UCSD-AML1 (cell line): ENCODE measurements around the gene PHKG1.
"Not testable (repeated sequence)": the region's sequence is repeated elsewhere in the genome, so short reads cannot be mapped to it uniquely, and the experiment has no call there.

Experiments
- DNase-seq: peaks from one replicate; lab custom pipeline; 2025; ENCODE audit not compliant: unreplicated experiment; lab: John Stamatoyannopoulos, UW

Gene PHKG1

DNA sequence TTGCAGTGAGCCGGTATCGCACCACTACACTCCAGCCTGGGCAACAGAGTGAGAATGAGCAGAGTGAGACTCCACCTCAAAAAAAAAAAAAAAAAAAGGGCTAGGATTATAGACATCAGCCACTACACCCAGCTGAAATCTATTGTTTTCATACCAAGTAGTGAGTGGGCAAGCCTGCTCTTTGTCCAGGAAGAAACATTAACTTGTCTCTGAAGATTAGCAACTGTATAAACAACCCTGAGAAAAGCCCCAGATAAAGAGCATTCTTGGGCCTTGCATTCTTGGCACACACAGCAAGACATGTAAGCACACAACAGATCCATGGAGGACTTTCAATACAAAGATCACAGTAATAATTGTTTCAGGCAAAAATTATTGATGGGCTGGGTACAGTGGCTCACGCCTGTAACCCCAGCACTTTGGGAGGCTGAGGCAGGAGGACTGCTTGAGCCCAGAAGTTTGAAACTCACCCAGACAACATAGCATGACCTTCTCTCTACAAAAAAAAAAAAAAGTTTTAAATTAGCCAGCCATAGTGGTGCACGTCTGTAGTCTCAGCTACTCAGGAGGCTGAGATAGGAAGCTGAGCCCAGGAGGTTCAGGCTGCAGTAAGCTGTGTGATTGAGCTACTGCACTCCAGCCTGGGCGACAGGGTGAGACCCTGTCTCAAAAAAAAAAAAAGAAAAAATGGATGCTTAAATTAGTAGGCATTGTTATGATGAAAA is 45.9 kb downstream of the PHKG1 start:
- DNase-seq: no peak

DNA sequence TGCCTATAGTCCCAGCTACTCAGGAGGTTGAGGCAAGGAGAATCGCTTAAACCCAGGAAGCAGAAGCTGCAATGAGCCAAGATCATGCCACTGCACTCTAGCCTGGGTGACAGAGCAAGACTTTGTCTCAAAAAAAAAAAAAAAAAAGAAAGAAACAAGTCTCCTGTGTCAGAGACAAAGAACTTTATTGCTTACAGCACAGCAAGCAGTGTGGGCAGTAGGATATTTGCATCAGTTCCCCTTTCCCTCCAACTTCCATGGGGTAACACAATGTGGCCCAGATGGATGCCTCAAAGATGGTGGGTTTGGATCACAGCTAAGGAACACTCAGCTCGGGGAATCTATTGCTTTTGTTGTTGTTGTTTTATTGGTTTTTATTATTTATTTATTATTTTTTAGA is 47.0 kb downstream of the PHKG1 start:
- DNase-seq: not testable (repeated sequence)

DNA sequence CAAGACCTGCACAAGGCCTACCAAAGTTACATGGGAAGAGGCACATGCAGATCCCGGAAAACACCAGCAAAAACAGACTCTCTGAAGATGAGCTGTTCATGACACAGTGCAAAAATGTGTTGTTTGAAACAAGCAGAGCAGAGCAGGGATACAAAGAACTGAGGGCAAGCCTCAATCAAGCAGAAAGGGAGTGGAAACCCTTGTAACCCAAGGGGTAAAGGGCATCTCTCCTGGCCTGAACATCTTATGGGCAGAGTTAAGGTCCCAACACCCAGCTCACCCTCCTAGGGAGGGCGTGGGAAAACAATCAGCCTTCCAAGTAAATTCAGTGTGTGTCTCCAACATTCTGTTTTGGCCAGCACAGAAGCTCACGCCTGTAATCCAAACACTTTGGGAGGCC is 52.0 kb downstream of the PHKG1 start:
- DNase-seq: no peak

DNA sequence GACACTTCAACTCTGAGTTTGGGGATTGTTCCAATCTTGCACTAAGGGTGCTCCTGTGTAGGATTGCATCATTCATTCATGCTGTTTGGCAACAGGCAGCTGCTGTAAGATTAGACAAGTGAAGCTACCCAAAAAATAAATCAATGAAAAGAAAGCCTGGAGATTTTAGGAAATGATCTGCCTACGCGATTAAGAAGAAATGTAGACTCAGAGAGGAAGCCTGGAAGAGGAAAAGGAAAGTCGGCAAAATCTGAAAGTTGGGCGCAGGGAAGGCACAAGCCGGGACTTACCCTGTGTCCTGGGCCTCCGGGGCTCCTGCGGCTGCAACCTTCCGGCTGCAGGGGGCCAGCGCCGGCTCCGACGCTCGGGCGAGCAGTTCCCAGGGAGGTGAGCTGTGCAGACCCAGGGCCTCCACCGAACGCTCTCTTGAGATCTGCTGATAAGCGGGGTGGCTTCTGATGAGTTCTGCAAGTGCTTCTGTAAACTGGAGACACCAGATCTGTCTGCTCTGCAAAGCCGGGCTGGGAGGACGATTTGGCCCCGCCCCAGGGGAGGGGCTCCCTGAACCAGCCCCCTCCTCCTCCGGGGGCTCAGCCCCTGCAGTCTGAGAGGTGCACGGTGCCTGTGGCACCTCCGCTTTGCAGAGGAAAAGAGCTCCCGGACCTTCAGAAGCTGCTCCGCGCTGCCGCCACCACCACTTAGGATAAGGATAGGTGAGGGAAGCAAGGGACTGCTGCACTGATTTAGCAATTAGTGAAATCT is 58.9 kb downstream of the PHKG1 start:
- DNase-seq: peak; percentile 51

DNA sequence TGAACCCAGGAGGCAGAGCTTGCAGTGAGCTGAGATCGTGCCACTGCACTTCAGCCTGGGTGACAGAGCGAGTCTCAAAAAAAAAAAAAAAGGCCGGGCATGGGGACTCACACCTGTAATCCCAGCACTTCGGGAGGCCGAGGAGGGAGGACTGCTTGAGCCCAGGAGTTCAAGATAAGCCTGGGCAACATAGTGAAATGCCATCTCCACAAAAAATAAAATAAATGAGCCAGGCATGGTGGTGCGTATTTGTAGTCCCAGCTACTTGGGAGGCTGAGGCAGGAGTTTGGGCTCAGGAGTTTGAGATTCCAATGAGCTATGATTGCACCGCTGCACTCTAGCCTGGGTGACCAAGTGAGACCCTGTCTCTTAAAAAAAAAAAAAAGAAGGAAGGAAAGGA is 60.2 kb downstream of the PHKG1 start:
- DNase-seq: not testable (repeated sequence)

DNA sequence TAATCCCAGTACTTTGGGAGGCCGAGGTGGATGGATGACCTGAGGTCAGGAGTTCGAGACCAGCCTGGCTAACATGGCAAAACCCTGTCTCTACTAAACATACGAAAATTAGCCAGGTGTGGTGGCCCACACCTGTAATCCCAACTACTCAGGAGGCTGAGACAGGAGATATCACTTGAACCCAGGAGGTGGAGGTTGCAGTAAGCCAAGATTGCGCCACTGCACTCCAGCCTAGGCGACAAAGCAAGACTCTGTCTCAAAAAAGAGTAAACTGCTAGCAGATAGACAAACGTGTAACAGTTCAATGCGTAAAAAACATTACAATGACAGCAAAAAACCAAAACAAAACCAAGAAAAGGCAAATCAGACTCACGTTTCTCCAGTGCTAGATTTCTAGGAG is 61.2 kb downstream of the PHKG1 start:
- DNase-seq: not testable (repeated sequence)

DNA sequence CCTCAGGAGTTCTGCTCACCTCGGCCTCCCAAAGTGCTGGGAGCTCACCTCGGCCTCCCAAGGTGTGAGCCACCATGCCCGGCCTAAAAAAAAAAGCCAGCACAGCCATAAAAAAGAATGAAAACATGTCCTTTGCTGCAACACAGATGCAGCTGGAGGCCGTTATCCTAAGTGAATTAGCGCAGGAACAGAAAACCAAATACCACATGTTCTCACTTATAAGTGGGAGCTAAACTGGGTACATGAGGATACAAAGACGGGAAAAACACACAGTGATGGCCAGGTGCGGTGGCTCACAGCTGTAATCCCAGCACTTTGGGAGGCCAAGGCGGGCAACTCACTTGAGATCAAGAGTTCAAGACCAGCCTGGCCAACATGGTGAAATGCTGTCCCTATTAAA is 62.4 kb downstream of the PHKG1 start:
- DNase-seq: no peak
